ENCODE measurements around the gene CRYGB. TPM values are rescaled to one million over a fixed set of nuclear protein-coding genes. Genes with fewer than 3 reads are reported as not detected.

CRYGB gene
- total and polyA plus RNA-seq, 2 of the 13 experiments (the other 11 are each of a cell fraction or from before 2014, with no cell fraction given): not detected

DNA sequence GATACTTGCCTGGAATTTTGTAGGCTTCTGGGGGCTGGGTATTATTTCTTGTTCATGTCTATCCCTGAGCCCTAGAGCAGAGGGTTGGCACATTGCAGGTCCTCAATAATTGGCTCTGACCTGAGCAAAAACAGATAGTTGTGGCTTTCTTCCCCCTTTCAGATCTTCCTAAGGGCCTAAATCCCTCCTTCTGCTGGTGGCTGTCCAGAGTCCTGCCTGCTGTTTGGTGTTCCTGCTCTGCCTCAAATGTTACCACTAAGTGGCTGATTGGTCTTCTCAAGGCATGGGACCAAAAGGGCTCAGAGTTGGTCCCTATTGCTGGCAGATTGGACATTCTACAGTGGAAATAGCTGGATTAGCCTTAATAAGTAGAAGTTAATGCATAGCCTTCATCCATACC lies 1.1 kb upstream of the CRYGB start (continued):
- TF ChIP-seq ZNF788 (CRISPR knock-in tag; IDR thresholded peaks at IDR 0.05; ENCODE audit: borderline replicate concordance) (no peak), ZNF841 (CRISPR knock-in tag; IDR thresholded peaks at IDR 0.05; ENCODE audit: borderline replicate concordance) (no peak), ETV5 (CRISPR knock-in tag; IDR thresholded peaks at IDR 0.05; ENCODE audit: borderline replicate concordance) (no peak), BRCA1 (CRISPR knock-in tag; IDR thresholded peaks at IDR 0.05) (no peak)
- TF ChIP-seq, protein P1, sequence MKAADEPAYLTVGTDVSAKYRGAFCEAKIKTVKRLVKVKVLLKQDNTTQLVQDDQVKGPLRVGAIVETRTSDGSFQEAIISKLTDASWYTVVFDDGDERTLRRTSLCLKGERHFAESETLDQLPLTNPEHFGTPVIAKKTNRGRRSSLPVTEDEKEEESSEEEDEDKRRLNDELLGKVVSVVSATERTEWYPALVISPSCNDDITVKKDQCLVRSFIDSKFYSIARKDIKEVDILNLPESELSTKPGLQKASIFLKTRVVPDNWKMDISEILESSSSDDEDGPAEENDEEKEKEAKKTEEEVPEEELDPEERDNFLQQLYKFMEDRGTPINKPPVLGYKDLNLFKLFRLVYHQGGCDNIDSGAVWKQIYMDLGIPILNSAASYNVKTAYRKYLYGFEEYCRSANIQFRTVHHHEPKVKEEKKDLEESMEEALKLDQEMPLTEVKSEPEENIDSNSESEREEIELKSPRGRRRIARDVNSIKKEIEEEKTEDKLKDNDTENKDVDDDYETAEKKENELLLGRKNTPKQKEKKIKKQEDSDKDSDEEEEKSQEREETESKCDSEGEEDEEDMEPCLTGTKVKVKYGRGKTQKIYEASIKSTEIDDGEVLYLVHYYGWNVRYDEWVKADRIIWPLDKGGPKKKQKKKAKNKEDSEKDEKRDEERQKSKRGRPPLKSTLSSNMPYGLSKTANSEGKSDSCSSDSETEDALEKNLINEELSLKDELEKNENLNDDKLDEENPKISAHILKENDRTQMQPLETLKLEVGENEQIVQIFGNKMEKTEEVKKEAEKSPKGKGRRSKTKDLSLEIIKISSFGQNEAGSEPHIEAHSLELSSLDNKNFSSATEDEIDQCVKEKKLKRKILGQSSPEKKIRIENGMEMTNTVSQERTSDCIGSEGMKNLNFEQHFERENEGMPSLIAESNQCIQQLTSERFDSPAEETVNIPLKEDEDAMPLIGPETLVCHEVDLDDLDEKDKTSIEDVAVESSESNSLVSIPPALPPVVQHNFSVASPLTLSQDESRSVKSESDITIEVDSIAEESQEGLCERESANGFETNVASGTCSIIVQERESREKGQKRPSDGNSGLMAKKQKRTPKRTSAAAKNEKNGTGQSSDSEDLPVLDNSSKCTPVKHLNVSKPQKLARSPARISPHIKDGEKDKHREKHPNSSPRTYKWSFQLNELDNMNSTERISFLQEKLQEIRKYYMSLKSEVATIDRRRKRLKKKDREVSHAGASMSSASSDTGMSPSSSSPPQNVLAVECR (CRISPR knock-in tag; IDR thresholded peaks at IDR 0.05; ENCODE audit: borderline replicate concordance): no peak
- TF ChIP-seq, protein P2, sequence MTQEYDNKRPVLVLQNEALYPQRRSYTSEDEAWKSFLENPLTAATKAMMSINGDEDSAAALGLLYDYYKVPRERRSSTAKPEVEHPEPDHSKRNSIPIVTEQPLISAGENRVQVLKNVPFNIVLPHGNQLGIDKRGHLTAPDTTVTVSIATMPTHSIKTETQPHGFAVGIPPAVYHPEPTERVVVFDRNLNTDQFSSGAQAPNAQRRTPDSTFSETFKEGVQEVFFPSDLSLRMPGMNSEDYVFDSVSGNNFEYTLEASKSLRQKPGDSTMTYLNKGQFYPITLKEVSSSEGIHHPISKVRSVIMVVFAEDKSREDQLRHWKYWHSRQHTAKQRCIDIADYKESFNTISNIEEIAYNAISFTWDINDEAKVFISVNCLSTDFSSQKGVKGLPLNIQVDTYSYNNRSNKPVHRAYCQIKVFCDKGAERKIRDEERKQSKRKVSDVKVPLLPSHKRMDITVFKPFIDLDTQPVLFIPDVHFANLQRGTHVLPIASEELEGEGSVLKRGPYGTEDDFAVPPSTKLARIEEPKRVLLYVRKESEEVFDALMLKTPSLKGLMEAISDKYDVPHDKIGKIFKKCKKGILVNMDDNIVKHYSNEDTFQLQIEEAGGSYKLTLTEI (CRISPR knock-in tag; conservative IDR thresholded peaks at IDR 0.05): no peak

All from HepG2 (cell line).